B cell (primary cell): ENCODE measurements around the gene TENM4. TPM values are rescaled to one million over a fixed set of nuclear protein-coding genes. Genes with fewer than 3 reads are reported as not detected.

Experiments
- ATAC-seq: fragments of 200-7000 bp; cut with Tn5 transposase; one replicate; pipeline ENCODE4 v1.10.0; 2021; ENCODE audit warnings: low read depth, mild to moderate bottlenecking, moderate number of reproducible peaks, moderate library complexity
- CTCF ChIA-PET: fragments of 350-600 bp; sonication (Branson Sonifier 250); formaldehyde crosslinking; loops from one replicate; lab custom pipeline; 2021; ENCODE audit warnings: antibody characterized with exemption, inconsistent platforms; lab: Charles Lee
- POLR2A ChIA-PET: fragments of 350-600 bp; sonication (Branson Sonifier 250); formaldehyde crosslinking; loops from one replicate; lab custom pipeline; 2021; ENCODE audit warnings: antibody characterized with exemption; lab: Charles Lee
- DNase-seq: peaks from one replicate; pipeline ENCODE4 v3.0.0; 2013
- H2AFZ ChIP-seq: 2 replicates; pipeline ENCODE4 v1.6.1; 2012; ENCODE audit warnings: mild to moderate bottlenecking, low read depth, low read length; ENCODE audit not compliant: insufficient read depth, poor library complexity, severe bottlenecking
- H3K27ac ChIP-seq, 2 donors: 1 replicate in 1 of 2; 2 replicates in 1 of 2; pipeline ENCODE4 v1.5.1; 2012 to 2013; ENCODE audit warnings: low read length in 2 of 2, mild to moderate bottlenecking in 2 of 2, moderate library complexity in 1 of 2
- H3K27me3 ChIP-seq, 4 experiments: fragments of 200-600 bp in 1 of 4; sonication (generic) in 1 of 4; replicated peaks in 1 of 4; 1 replicate in 2 of 4; 2 replicates in 2 of 4; pipeline versions ENCODE4 v1.6.1 to v1.7.0; 2013 to 2016; ENCODE audit warnings: low read length in 3 of 4, mild to moderate bottlenecking in 2 of 4, mixed read lengths in 1 of 4, moderate library complexity in 1 of 4; ENCODE audit not compliant: insufficient read depth in 4 of 4, control insufficient read depth in 3 of 4; ENCODE audit errors: control extremely low read depth in 1 of 4
- H3K36me3 ChIP-seq, 2 experiments: replicated peaks in 1 of 2; 1 replicate in 1 of 2; 2 replicates in 1 of 2; pipeline versions ENCODE4 v1.6.1 to v1.7.1; 2013; ENCODE audit warnings: low read length in 1 of 2; ENCODE audit not compliant: insufficient read depth in 2 of 2, control insufficient read depth in 1 of 2; ENCODE audit errors: control extremely low read depth in 1 of 2, extremely low read depth in 1 of 2
- H3K4me1 ChIP-seq, 2 donors: fragments of 200-600 bp in 1 of 2; sonication (generic) in 1 of 2; 1 replicate in 1 of 2; 2 replicates in 1 of 2; pipeline versions ENCODE4 v1.5.1 to v1.6.1; 2013 to 2017; ENCODE audit warnings: low read length in 2 of 2; ENCODE audit not compliant: control insufficient read depth in 2 of 2, insufficient read depth in 2 of 2
- H3K4me2 ChIP-seq: replicated peaks from 2 replicates; pipeline ENCODE3; 2012; ENCODE audit warnings: mild to moderate bottlenecking, low read depth, low read length; ENCODE audit not compliant: poor library complexity, severe bottlenecking
- H3K4me3 ChIP-seq, 5 experiments: fragments of 200-600 bp in 1 of 5; sonication (generic) in 1 of 5; 1 replicate in 3 of 5; 2 replicates in 2 of 5; pipeline versions ENCODE4 v1.5.1 to v1.7.0; 2011 to 2016; ENCODE audit warnings: low read length in 4 of 5, mild to moderate bottlenecking in 4 of 5, low read depth in 2 of 5, control low read depth in 1 of 5, moderate library complexity in 1 of 5; ENCODE audit not compliant: insufficient read depth in 1 of 5; ENCODE audit errors: control extremely low read depth in 1 of 5, extremely low read depth in 1 of 5
- H3K79me2 ChIP-seq: fragments of 200-600 bp; sonication (generic); one replicate; pipeline ENCODE4 v1.6.0; 2016; ENCODE audit warnings: low read length; ENCODE audit not compliant: control insufficient read depth, insufficient read depth
- H3K9ac ChIP-seq: fragments of 200-600 bp; sonication (generic); 2 replicates; pipeline ENCODE4 v1.6.1; 2017; ENCODE audit warnings: mild to moderate bottlenecking, low read length, moderate library complexity
- H3K9me3 ChIP-seq, 3 donors: one replicate each; pipeline versions ENCODE4 v1.6.1 to v1.7.1; 2013; ENCODE audit warnings: low read length in 2 of 3; ENCODE audit not compliant: control insufficient read depth in 2 of 3, insufficient read depth in 1 of 3; ENCODE audit errors: control extremely low read depth in 1 of 3
- H4K20me1 ChIP-seq: 2 replicates; pipeline ENCODE4 v1.6.0; 2012; ENCODE audit warnings: mild to moderate bottlenecking, low read length; ENCODE audit not compliant: insufficient read depth, control insufficient read depth, poor library complexity, severe bottlenecking
- H3K27ac Mint-ChIP-seq: one replicate; pipeline ENCODE4 v1.8.0; 2021; ENCODE audit warnings: mixed read lengths
- H3K27me3 Mint-ChIP-seq: one replicate; pipeline ENCODE4 v1.8.0; 2021; ENCODE audit warnings: mixed read lengths
- H3K4me1 Mint-ChIP-seq: one replicate; pipeline ENCODE4 v1.8.0; 2021; ENCODE audit warnings: mixed read lengths
- H3K4me3 Mint-ChIP-seq: one replicate; pipeline ENCODE4 v1.8.0; 2021; ENCODE audit warnings: mixed read lengths
- H3K9me3 Mint-ChIP-seq: one replicate; pipeline ENCODE4 v1.8.0; 2022; ENCODE audit warnings: mixed read lengths; ENCODE audit not compliant: insufficient read depth
- CTCF ChIP-seq: fragments of 200-600 bp; IDR thresholded peaks from one replicate; pipeline ENCODE4 v1.8.0; 2022; ENCODE audit warnings: antibody characterized with exemption, mild to moderate bottlenecking
- EZH2 ChIP-seq: IDR thresholded peaks from 2 replicates; pipeline ENCODE4 v1.6.1; 2012; ENCODE audit warnings: borderline replicate concordance, low read depth, mild to moderate bottlenecking, moderate library complexity, low read length; ENCODE audit not compliant: insufficient read depth, poor library complexity, severe bottlenecking
- WGBS: methylation state at CpG from one replicate; pipeline ENCODE4 v1.1.5; 2013; ENCODE audit warnings: missing lambda C conversion rate; ENCODE audit not compliant: insufficient coverage; 5-methylcytosine and 5-hydroxymethylcytosine counted together
- intact Hi-C: fragments of 100-400 bp; cut with micrococcal nuclease; formaldehyde crosslinking; loops from one replicate; pipeline ENCODE4 v1.10.0; 2022
- polyA plus RNA-seq: library from polyadenylated mRNA; depleted of rRNA; stranded (reverse); fragments of >200 nt; gene quantifications from 2 replicates; pipeline ENCODE4 v1.2.3, GENCODE V29; 2012
- total RNA-seq, 2 donors: library from RNA; stranded (reverse); fragments of 120-200 nt in 1 of 2; gene quantifications; 1 replicate in 1 of 2; 2 replicates in 1 of 2; pipeline versions ENCODE4 v1.2.3 to v1.2.4, GENCODE V29; 2013 to 2022

The TENM4 gene
- total and polyA plus RNA-seq, 2 donors (not counting 1 experiment from before 2014, with no cell fraction given) = 0.09 to 5.7 TPM

DNA sequence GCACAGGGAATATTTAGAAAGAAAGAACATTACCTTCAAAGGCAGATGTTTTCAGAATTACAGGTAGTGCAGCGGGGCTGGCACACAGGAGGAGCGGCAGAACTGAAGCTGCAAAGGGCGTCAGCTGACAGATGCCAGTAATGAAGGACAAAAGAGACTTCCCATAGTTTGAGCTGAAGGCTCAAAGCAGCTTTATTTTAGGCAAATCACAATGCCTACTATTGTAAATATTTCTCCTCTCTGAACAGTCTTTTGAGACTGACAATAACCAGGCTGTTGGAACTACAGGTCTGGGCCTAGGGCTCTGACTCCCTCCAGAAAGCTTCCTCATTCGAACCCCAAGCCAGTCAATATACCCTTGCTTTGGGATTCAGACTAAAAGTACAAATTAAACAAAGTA, 609.3 kb downstream of the TENM4 start:
- H3K4me3 Mint-ChIP-seq = no peak overlapping the region
- no peaks in the 10 kb centered on the region for H3K9me3 ChIP-seq
- H3K4me3 ChIP-seq = no peak overlapping the region
- no peaks in the 10 kb centered on the region for H3K36me3 ChIP-seq
- no peaks in the 10 kb centered on the region for H3K27me3 ChIP-seq
- no peak overlapping the region for H2AFZ ChIP-seq
- 90% methylated on average over 4 of the region's 4 CpGs for WGBS
- H3K4me1 Mint-ChIP-seq = no peaks in the 10 kb centered on the region
- H3K27ac Mint-ChIP-seq = no peak overlapping the region
- no peak for DNase-seq
- no peak overlapping the region for H3K9ac ChIP-seq
- TF ChIP-seq EZH2 = no peak
- TF ChIP-seq CTCF = no peak
- intact Hi-C loops = no loop called here
- POLR2A ChIA-PET = no interaction called here
- no peaks in the 10 kb centered on the region for H3K79me2 ChIP-seq
- no peak overlapping the region for H3K27ac ChIP-seq
- no peaks in the 10 kb centered on the region for H3K27me3 Mint-ChIP-seq
- H3K4me1 ChIP-seq = no peaks in the 10 kb centered on the region
- H3K9me3 Mint-ChIP-seq = no peaks in the 10 kb centered on the region
- H3K4me2 ChIP-seq = no peak overlapping the region
- no peak for ATAC-seq
- CTCF ChIA-PET = no interaction called here
- no peaks in the 10 kb centered on the region for H4K20me1 ChIP-seq

- no peaks in the 10 kb centered on the region for H3K79me2 ChIP-seq
- H3K4me3 ChIP-seq = no peak overlapping the region
- H4K20me1 ChIP-seq = no peaks in the 10 kb centered on the region
- H3K27me3 ChIP-seq = no peaks in the 10 kb centered on the region
- no peaks in the 10 kb centered on the region for H3K36me3 ChIP-seq
- ChIA-PET POLR2A (no interaction called here), CTCF (no interaction called here)
- H3K4me1 ChIP-seq = no peaks in the 10 kb centered on the region
- no peaks in the 10 kb centered on the region for H3K9me3 Mint-ChIP-seq
- H3K9me3 ChIP-seq = no peaks in the 10 kb centered on the region
- no peak for DNase-seq
- H3K27me3 Mint-ChIP-seq = no peaks in the 10 kb centered on the region
- H3K4me1 Mint-ChIP-seq = no peaks in the 10 kb centered on the region
- H2AFZ ChIP-seq = no peak overlapping the region
- no peak for ATAC-seq
- intact Hi-C loops = no loop called here
- H3K4me2 ChIP-seq = no peak overlapping the region
- WGBS = 87% methylated on average over 8 of the region's 11 CpGs
- no peak overlapping the region for H3K4me3 Mint-ChIP-seq
- no peak overlapping the region for H3K27ac ChIP-seq
- H3K9ac ChIP-seq = no peak overlapping the region
- H3K27ac Mint-ChIP-seq = no peak overlapping the region
- TF ChIP-seq EZH2 (no peak), CTCF (no peak)
Measured at GRCh38 chr11:78830277-78830819, 610.5 kb downstream of the TENM4 start.
